ENCODE data around the gene DPY19L2.
"Not testable (repeated sequence)": the region's sequence is repeated elsewhere in the genome, so short reads cannot be mapped to it uniquely, and the experiment has no call there.

- TF ChIP-seq, protein P1, sequence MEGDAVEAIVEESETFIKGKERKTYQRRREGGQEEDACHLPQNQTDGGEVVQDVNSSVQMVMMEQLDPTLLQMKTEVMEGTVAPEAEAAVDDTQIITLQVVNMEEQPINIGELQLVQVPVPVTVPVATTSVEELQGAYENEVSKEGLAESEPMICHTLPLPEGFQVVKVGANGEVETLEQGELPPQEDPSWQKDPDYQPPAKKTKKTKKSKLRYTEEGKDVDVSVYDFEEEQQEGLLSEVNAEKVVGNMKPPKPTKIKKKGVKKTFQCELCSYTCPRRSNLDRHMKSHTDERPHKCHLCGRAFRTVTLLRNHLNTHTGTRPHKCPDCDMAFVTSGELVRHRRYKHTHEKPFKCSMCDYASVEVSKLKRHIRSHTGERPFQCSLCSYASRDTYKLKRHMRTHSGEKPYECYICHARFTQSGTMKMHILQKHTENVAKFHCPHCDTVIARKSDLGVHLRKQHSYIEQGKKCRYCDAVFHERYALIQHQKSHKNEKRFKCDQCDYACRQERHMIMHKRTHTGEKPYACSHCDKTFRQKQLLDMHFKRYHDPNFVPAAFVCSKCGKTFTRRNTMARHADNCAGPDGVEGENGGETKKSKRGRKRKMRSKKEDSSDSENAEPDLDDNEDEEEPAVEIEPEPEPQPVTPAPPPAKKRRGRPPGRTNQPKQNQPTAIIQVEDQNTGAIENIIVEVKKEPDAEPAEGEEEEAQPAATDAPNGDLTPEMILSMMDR (conservative IDR thresholded peaks at IDR 0.05 in 1 of 2, IDR thresholded peaks at IDR 0.05 in 1 of 2; ENCODE audit: extremely low read depth in 1 of 2, insufficient read depth in 1 of 2, low read depth in 1 of 2, low read length in 2 of 2), result not testable (repeated sequence)
- not testable (repeated sequence) for TF ChIP-seq EZH2 (IDR thresholded peaks at IDR 0.05; ENCODE audit: borderline replicate concordance, low read length)
These were observed 18.3 kb upstream of the DPY19L2 start for GRCh38 chr12:63686623-63687022.

Data from mammary epithelial cell (primary cell).